Measurements from ENCODE around the gene PICK1.

GRCh38 chr22:38081636-38081940 lies 24.4 kb downstream of the PICK1 start:
- TF ChIP-seq POLR2A (IDR thresholded peaks at IDR 0.05; ENCODE audit: low read depth, low read length): no peak
- TF ChIP-seq CTCF (IDR thresholded peaks at IDR 0.05; ENCODE audit: extremely low read depth in 1 of 2, insufficient read depth in 1 of 2, low read depth in 1 of 2, low read length in 2 of 2): no peak
- no peak for TF ChIP-seq POLR2AphosphoS5 (IDR thresholded peaks at IDR 0.05; ENCODE audit: insufficient read depth, low read depth, low read length)
- peak; percentile 19 for TF ChIP-seq EZH2 (IDR thresholded peaks at IDR 0.05; ENCODE audit: borderline replicate concordance, low read depth, low read length, severe bottlenecking)
- no peak for TF ChIP-seq MAX (IDR thresholded peaks at IDR 0.05; ENCODE audit: insufficient read depth, insufficient read length)
